RPMI8226 (cell line): Measurements from ENCODE around the gene LIMCH1.
"Not testable (repeated sequence)": the region's sequence is repeated elsewhere in the genome, so short reads cannot be mapped to it uniquely, and the experiment has no call there.

Experiments used
- DNase-seq: peaks from one replicate; pipeline ENCODE4 v3.0.0-alpha.2; 2015

Gene LIMCH1, protein sequence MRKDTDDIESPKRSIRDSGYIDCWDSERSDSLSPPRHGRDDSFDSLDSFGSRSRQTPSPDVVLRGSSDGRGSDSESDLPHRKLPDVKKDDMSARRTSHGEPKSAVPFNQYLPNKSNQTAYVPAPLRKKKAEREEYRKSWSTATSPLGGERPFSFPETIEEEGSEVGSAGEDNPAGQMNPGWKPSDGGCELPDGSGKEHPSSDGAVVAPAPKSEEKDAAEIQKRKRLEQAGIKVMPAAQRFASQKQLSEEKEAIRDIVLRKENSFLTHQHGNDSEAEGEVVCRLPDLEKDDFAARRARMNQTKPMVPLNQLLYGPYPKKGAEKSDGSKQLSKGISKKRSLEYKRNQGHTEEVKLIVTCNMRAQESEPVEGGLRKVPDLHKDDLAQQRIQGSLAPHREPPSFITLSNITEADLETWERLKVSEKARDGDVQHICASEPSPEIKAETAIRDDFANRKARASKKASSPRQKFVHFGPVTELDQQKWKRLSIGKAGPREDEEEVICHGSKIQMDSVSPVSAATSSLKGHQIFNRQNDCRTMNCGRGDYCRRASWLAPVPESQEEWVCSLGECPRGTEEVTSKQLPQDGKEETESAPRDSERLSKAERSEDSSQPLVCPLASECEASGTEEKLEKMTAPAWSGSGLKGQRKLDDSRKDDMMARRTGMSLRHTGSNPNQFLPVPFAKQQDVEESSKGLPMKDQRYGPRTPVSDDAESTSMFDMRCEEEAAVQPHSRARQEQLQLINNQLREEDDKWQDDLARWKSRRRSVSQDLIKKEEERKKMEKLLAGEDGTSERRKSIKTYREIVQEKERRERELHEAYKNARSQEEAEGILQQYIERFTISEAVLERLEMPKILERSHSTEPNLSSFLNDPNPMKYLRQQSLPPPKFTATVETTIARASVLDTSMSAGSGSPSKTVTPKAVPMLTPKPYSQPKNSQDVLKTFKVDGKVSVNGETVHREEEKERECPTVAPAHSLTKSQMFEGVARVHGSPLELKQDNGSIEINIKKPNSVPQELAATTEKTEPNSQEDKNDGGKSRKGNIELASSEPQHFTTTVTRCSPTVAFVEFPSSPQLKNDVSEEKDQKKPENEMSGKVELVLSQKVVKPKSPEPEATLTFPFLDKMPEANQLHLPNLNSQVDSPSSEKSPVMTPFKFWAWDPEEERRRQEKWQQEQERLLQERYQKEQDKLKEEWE (N-terminal part only)

DNA sequence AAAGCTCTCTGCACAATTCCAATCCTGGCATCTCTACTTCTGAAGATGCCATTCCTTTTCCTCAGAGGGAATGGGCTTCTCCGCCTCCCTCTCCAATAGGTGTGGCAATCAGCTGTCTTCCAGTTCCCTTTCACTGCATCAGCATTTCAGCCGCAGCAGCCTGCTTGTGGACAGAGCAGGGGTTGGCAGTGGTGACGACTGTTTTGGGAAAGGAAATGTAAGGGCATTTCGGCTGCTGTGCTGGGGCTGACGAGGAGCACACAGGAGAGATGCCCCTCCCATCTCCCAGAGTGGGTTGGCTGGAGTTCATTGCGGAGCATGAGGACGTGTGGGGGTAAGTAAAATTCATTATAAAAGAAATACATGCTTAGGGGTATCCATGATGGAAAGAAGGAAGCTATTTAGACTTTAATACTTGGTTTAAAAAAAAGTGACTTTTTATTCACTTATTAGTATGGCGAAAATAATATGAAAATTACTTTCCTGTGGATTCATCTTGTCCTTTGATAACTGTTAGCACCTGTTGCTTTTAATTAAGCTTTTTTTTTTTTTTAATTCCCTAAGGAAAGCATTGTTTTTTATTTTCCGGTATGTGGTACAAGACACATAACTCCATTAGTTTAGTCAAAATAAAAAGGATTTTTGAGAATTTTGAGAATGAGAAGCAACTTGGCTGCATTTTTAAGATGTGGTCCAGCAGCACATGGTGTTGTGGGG lies at the start of gene LIMCH1:
Gene LIMCH1 (plus strand): TSS at position 141 of the 717 bp plus-strand sequence. CDS start 67,839 bp downstream, outside the sequence.
- no peak for DNase-seq

DNA sequence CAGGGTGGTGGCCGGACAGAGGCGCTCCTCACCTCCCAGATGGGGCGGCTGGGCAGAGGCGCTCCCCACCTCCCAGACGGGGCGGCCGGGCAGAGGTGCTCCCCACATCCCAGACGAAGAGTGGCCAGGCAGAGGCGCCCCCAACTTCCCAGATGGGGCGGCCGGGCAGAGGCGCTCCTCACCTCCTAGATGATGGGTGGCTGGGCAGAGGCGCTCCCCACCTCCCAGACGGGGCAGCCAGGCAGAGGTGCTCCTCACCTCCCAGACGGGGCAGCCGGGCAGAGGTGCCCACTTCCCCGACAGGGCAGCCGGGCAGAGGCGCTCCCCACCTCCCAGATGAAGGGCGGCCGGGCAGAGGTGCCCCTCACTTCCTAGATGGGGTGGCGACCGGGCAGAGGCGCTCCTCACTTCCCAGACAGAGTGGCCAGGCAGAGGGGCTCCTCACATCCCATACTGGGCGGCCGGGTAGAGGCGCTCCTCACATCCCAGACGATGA lies 46.8 kb upstream of the LIMCH1 start:
- not testable (repeated sequence) for DNase-seq

DNA sequence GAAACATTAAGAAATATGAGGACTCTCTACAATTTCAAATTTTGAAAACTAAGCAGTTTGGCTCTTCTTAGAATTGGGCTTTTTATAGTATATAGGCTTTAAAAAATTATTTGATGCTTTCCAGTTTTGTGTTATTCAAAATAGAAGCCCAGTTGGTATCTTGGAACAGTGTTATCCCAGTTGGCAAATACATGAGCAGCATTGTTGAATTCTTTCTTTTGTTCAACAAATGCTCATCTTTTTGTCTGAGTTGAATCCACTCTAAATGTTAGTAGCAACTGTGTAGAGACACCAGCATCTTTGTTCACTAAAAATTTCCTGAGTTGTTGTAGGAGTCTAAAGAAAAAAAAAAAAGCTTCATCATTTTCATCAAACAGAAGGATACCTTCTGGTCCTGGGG lies 41.0 kb upstream of the LIMCH1 start:
- DNase-seq: no peak

DNA sequence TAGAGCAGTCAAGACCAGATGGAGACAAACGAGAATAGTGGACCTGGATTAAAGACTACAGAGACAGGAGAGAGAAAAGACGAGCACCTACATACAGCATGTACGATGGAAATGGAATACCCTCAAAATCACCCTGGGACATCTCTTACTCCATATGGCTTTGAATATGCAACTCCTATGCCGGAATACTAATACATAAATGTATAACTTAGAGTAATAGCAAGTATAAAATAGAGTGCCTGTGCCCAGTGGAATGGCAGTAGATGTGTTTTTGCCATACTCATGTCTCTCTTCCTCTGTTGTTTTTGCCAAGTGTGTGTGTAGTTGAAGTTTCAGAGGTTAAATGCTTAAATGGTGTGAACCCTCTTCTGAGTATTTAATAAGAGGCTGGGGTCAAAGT lies 39.8 kb upstream of the LIMCH1 start:
- no peak for DNase-seq

DNA sequence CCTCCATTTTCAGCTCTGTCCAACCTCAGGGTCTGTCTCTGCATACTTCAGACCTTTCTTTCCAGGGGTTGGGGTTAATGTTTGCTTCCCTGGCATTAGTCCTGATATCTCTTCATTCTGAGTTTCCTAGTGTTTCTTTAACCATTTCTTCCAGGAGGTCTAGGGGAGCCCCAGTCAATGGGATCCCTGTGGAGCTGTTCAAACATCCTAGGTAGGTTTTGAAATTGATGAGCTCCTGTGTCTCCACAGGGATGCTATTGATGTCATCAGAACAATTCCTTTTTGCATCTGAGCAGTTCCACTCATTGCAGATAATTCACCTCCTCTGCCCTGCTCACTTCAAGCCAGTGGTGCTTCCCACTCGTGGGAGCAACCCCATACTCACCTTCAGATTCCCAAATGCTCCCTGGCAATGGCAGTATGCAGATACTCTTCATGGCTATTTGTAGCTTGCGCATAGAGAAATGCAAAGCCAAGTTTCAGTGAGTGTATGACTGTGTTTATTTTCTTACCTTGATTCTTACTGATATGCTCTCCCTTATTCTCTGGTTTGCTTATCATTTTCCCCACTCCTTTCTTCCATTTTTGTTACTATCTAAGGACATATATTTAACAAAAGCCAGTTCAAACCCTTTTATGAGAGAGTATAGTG lies 33.7 kb upstream of the LIMCH1 start:
- DNase-seq: no peak

DNA sequence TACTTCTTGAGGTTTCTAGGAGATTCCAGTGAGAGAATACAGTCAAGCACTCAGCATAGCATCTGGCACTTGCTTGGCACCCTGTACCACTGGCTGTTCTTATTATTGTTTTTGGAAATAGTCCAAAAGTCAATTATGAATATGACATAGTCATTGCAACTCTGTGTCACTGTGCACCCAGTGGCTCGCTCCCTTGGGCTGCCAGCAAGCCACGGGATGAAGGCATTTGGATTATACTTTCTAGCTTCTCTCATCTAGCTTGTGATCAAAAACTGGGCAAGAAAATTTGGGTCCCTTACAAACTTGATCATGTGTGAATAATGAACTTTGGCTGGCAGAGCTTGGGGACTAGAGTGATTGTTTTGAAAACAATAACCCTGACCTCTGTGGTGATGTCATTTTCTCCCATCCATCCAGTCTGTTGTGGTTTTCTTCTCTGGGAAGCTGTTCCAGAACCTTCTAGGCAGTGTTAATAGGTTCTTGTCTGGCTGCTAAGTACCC lies 32.7 kb upstream of the LIMCH1 start:
- no peak for DNase-seq

DNA sequence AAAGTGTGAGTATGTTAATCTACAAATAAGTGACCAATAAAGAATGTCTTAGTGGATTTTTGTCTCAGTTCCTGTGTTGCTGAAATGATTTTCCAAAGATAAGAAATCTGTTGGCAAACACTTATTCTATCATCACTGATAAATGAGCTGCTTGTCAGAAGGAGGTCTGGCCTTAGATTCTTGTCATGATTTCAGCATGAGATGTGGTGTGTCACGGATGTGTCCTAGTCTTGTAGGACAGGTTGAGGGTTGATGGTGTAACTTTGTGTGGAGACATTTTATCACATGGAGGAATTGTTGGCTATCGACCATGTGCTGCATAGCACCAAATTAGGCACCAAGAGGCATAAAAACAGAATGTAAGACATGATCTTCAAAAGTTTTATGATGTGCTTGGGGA lies 31.8 kb upstream of the LIMCH1 start:
- DNase-seq: no peak

DNA sequence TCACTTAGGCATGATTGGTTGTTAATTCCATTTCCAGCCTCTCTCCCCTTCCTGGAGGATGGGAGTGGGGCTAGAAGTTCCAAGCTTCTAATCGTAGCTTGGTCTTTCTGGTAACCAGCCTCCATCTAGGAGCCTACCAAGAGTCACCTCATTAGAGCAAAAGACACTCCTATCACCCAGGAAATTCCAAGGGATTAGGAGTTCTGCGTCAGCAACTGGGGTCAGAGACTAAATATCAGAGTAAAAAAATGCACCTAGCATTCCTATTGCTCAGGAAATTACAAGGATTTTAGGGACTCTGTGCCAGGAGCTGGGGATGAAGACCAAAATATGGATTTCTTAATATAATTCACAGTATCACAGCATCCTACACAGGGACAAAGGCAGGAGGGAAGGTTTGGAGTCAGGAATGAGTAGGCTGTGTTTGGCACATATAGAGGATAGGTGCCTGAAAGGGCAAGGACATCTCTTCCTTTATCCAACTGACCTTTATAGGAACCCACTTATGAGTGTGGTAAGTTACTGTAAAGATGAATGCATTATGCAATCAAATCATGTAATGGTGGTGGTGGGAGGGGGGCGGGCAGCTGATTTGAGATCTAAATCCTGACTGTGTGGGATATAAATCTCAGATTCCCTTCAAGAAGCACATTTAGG lies 30.5 kb upstream of the LIMCH1 start:
- no peak for DNase-seq

DNA sequence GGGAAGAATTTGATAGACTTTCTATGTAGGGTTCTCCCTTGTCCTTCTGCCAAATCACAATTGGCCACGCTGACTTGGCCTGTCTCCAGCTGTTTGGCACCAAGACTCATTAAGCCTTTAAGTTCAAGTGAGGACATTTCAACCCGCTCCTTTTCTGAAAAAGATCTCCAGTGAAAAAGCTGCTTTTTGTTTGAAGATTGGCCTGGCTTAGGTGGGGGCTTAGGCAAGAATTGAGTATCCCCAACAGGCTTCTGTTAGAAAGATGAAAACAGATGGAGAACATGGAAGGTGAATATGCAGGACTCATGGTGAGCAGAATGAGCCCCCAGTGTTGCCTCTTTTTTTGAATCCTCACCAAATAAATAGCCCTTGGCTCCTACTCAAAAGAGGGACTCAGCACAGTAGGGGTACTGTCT lies 28.5 kb upstream of the LIMCH1 start:
- DNase-seq: no peak

DNA sequence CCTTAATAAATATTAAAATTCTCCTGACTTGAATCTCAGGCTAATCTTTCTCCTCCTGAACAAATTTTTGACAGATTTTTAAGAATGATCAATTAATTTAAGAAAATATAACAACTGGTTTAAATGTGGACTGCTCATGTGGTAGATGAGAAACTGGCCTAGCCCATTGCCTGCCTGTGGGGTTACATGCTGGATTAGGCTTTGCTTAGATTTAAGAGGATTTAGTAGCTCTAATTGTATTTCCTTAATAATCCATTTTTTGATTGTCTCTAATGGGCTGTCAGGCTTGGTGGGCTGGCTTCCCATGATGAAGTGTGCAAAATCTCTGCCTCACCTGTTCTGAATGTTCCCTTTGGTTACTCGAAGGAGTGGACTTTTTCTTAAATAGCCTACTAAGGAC lies 27.8 kb upstream of the LIMCH1 start:
- DNase-seq: no peak

DNA sequence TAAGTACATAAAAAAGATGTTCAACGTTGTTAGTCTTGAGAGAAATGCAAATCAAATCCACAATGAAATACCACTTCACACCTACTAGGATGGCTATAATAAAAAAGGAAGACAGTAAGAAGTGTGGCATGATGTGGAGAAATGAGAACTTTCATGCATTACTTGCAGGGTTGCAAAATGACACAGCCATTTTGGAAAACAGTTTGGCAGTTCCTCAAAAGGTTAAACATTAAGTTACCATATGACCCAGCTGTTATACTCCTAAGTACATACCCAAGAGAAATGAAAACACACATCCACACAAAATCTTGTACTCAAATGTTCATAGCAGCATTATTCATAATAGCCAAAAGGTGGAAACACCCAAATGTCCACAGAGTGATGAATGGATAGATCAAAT lies 25.8 kb upstream of the LIMCH1 start:
- no peak for DNase-seq

DNA sequence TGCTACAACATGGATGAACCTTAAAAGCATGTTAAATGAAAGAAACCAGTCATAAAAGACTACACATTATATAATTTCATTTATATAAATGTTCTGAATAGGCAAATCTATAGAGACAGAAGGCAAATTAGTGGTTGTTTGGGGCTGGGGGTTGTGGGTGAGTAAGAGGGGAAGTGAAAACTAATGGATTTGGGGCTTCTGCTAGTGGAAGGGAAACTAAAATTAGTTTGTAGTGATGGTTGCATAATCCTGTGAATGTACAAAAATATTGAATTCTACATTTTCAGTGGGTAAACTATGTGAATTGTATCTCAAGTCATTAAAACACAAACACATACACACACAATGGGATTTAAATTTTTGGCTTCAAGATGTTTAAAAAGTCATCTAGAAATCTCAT lies 25.4 kb upstream of the LIMCH1 start:
- DNase-seq: no peak

DNA sequence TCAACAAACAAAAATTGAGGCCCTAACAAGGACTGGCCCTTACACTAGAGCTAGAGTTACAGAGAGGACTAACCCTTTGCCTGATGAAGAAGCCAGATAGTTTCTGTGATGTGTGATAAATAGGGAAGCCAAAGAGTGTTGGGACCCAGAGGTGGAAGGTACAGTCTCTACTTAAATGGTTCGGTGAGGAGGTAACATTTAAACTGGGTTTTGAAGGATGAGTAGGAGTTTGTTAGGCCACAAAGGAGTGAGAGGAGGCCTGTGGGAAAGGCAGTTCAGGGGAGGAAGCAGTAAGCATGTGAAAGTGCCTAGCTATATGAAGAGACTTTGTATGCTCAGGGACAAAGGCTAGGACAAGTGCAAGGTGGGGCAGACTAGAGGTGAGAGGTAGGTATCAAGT lies 23.8 kb upstream of the LIMCH1 start:
- DNase-seq: no peak

DNA sequence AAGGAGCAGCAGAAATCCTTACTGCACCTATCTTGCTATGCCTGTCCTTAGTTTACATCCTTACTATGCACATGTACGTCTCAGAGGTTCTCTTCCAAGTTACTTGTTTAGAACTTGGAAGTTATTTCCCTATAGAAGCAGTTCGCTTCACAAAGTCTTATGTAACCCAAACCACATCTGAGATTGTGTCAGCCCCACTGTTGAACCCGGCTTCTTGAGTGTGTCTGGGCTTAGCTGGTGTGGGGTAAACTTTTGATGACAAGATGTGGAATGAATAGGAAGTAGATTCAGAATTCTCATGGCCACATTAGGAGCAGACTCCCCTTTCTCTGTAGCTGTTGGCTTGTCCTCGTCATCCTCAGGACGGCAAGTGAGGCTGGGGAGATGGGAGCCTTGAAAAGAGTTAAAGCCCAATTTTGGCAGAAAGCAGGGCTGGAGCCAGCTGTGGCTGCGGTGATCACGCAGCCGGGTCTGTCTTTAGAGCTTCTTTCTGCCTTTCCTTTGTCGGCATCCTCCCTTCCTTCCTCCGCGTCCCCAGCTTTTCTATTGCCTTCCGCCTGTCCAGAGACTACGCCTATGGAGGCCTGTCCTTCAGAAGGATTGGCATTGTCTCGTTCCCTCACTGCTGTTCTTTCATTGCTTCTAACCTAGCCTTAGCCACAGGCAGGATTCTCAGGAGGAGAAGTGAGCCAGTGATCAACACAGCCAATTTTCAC lies 23.0 kb upstream of the LIMCH1 start:
- DNase-seq: no peak

DNA sequence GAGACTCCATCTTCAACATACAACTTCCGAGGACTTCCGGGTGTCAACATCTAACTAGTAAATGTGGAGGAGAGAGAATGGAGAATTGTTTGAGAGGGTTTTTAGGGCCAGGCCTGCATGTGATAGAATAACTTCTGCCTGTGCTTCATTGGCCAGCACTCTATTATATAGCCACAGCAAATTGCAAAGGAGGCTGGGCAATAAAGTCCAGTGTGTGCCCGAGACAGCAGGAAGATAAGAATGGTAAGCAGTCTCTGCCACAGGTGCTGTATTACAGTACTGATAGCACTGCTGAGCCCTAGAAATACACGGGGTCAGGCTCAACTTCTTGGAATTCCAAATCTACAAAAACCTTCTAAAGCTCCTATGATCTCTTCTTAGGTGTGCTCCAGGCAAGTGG lies 20.8 kb upstream of the LIMCH1 start:
- DNase-seq: no peak

DNA sequence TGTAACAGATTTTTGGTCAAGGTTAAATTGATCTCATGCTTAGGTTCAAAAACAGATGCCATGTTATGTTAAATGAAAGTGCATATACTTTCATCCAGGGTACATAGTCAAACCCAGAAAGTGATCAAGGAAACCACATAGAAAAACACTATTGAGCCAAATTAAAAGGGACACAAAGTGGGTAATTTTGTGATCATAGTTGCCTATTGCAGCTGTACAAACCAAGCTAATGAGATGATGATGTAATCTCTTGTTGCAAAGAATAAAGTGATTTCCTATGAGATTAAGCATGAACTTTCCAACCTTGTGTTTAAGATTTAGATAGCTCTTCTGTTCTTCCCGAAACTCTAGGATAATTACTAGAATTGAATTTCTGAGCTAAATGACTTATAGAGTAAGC lies 20.2 kb upstream of the LIMCH1 start:
- DNase-seq: no peak

DNA sequence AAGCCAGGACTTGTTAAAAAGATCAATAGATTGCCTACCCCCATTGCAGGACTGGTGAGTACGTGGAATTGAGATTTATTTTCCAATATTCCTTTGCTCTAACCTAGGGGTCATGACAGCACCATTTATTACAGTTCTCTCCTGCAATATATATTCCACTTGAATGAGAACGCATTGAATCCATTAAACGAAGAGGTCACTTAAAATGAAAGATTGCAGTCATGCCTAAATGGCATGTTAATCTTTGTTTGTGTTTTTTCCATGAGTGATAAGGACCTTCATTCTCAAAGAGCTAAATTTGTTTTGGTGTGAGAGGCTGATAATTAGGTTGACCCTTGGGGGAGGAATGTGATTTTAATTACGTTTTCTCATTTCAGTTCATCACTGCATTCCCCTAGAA lies 13.5 kb upstream of the LIMCH1 start:
- DNase-seq: no peak

DNA sequence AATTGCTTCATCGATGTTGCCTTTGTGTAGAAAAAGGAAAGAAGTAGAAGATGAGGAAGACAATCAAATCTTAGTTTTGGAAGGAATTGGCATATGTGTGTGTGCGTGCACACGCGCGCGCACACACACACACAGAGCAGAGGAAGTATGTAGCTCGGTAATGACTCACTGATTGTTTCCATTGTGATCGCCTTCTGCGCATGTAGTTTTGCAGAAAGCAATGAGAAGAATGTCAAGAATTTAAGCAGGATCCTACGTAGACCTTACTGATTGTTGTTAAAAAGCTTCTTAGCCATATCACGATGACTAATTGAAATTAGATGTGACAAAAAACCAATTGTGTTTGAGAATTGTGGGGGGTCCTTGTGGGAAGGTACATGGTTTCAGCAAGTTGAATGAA lies 12.8 kb upstream of the LIMCH1 start:
- no peak for DNase-seq

DNA sequence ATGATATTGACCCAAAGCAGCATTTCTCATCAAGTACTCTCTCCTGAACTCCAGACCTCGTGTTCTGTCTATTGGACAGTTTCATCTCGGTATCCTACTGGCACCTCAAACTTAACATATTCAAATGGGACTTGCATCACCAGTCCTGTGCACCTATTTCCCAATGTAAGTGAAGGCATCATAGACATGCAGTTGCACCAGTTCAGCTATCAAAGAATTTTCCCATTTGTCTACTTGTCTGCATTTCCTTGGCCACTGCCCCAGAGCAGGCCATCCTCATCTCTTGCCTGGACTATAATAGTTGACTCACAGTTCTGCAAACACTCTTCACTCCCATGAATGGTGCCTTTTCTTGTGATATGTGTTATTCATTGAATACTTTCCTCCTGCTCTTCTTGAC lies 11.3 kb upstream of the LIMCH1 start:
- DNase-seq: no peak

DNA sequence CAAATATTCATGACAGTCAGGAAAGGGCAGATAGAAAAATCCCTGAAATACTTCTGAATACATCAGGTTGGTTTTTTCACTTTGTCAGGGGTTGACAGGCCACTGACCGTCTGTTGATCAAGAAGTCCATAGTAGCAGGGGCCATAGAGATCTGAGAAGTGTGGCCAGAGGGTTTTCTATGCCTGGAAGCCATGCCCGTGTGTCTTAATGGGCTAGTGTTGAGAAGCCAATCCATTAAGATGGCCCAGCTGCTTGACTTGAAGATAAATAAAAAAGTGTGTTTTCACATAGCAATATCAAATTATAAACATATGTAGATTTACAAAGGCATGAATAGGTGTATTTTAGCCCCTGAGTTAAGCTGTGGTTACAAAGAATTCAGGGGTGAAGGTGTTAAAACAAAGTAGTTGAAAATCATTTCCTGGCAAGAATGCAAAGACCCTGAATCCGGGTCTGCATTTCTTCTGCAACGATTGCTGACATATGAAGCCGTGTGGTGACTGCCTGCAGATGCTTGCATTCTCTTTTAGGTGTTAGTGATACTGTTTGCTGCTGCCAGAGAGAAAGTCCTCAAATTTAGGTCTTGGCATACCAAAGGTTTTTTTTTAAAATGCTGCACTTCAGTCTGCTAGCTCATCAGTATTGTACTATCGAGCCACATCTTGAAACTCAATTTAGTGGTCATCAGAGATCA lies 9.3 kb upstream of the LIMCH1 start:
- no peak for DNase-seq
